GM18505 (cell line): Measurements from ENCODE around the gene RHBDL2.
"Not testable (repeated sequence)": the region's sequence is repeated elsewhere in the genome, so short reads cannot be mapped to it uniquely, and the experiment has no call there.

Experiments
- ATAC-seq: cut with Tn5 transposase; IDR thresholded peaks from one replicate; pipeline ENCODE4 v1.9.1; 2021; ENCODE audit not compliant: unreplicated experiment
- POLR2A ChIP-seq: IDR thresholded peaks from 4 replicates; pipeline ENCODE4 v1.6.1; 2011; ENCODE audit warnings: borderline replicate concordance; ENCODE audit not compliant: insufficient read depth, insufficient read length; ENCODE audit errors: extremely low read depth

RHBDL2 gene

DNA sequence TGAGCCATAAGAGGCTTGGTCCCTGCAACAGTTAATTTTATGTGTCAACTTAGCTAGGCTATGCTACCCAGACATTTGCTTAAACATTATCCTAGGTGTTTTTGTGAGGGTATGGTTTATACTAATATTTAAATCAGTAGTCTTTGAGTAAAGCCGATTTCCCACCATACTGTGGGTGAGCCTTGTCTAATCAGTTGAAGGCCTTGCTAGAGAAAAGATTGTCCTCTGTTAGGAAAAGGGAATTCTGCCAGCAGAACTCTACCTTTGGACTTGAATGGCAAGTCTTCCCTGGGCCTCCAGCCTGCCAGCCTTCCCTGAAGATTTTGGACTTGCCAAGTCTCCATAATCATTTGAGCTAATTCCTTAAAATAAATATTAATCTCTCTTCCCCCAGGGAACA, 23.9 kb downstream of the RHBDL2 start:
- no peak for ATAC-seq
- TF ChIP-seq POLR2A: no peak

DNA sequence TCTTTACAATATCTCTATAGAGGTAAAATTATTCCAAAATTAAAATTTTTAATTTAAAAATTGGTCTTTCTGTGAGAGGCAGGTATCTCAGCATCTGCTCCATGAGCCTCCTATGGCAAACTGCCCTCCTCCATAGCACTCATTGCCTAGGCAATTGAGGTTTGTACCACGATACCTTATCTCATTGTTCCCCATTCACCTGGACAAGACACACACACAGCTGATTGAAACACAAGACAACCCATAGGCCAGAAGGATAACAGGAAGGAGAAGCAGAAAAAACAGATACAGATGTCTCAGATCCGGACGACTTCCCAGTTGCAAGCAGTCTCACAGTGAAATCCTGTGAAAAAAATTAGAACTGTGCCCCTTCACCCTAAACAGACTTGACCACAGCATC, 24.3 kb downstream of the RHBDL2 start:
- ATAC-seq: no peak
- no peak for TF ChIP-seq POLR2A

- TF ChIP-seq POLR2A: no peak
- no peak for ATAC-seq
These were observed 26.2 kb downstream of the RHBDL2 start for GRCh38 chr1:38915352-38915948.

GRCh38 chr1:38914908-38915307, 26.7 kb downstream of the RHBDL2 start:
- ATAC-seq: not testable (repeated sequence)

DNA sequence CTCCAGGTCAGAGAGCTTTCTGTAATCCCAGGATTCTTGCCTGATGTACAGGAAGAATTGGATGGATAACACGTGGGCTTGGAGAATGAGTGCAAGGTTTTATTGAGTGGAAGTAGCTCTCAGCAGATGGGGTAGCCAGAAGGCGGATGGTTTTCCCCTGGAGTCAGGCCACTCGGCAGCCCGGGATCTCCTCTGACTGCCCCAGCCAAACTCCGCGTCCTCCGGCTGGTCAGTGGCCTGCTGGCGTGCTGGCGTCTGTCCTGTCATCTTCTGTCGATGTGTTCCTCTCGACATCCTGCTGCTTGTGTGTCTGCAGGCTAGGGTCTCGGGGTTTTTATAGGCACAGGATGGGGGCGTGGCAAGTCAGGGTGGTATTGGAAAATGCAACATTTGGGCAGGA, 32.8 kb downstream of the RHBDL2 start:
- TF ChIP-seq POLR2A: no peak

DNA sequence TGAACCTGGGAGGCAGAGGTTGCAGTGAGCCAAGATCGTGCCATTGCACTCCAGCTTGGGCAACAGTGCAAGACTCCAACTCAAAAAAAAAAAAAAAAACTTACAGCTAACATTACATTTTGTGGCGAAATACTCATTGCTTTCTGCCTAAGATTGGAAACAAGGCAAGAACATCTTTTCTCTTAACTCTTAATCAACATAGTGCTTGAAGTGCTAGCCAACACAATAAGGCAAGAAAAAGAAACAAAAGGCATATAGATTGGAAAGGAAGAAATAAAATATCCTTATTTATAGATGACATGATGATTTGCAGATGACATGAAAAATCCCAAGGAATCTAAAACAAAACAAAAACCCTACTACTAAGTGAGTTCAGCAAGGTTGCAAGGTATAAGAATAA, 35.6 kb downstream of the RHBDL2 start:
- no peak for TF ChIP-seq POLR2A
- no peak for ATAC-seq

More for the DNA sequence above, 32.8 kb downstream of the RHBDL2 start:
- ATAC-seq: no peak

DNA sequence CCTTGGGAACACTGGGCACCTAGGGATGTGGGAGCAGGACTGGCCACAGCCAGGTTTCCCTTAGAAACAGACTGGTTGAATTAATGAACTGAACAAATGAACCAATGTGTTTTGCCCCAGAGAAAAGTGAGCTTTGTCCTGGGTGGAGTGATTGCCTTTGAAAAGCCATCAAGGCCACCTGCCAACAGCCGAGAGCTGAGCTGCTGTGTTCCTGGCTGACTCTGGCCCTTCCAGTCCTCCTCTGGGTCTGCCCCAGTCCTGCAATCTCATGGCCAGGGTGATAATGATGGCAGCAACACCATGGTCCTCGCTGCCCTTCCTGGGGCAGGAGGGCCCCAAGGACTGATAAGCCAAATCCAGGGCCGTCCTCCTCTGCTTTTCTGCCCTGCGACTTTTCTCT, 42.1 kb downstream of the RHBDL2 start:
- ATAC-seq: no peak
- TF ChIP-seq POLR2A: no peak

GRCh38 chr1:38898653-38899230, 42.9 kb downstream of the RHBDL2 start:
- no peak for TF ChIP-seq POLR2A
- no peak for ATAC-seq

- no peak for ATAC-seq
- no peak for TF ChIP-seq POLR2A
These were observed 45.5 kb downstream of the RHBDL2 start for GRCh38 chr1:38896169-38896568.

DNA sequence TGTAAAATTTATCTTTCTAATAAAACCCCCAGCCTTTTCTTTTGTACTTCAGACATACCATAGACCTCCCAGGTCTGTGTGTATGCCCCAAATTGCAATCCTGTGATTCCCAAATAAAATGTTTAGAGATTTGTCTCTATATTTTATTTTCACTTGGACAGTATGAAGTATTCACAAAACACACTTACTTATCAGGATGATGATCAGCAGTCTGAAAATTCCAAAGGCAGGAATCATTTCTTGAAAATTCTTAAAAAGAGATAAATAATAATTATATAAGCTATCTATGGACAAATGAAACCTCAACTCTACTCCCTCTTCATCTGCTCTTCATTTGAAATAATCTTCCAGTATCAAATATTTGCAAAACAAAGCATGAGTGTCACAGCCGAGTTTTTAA, 48.7 kb downstream of the RHBDL2 start:
- no peak for ATAC-seq

GRCh38 chr1:38891753-38892152, 49.9 kb downstream of the RHBDL2 start:
- no peak for ATAC-seq
- no peak for TF ChIP-seq POLR2A

More for the DNA sequence above, 48.7 kb downstream of the RHBDL2 start:
- no peak for TF ChIP-seq POLR2A

- TF ChIP-seq POLR2A: no peak
These were observed 52.0 kb downstream of the RHBDL2 start for GRCh38 chr1:38889589-38889988.

DNA sequence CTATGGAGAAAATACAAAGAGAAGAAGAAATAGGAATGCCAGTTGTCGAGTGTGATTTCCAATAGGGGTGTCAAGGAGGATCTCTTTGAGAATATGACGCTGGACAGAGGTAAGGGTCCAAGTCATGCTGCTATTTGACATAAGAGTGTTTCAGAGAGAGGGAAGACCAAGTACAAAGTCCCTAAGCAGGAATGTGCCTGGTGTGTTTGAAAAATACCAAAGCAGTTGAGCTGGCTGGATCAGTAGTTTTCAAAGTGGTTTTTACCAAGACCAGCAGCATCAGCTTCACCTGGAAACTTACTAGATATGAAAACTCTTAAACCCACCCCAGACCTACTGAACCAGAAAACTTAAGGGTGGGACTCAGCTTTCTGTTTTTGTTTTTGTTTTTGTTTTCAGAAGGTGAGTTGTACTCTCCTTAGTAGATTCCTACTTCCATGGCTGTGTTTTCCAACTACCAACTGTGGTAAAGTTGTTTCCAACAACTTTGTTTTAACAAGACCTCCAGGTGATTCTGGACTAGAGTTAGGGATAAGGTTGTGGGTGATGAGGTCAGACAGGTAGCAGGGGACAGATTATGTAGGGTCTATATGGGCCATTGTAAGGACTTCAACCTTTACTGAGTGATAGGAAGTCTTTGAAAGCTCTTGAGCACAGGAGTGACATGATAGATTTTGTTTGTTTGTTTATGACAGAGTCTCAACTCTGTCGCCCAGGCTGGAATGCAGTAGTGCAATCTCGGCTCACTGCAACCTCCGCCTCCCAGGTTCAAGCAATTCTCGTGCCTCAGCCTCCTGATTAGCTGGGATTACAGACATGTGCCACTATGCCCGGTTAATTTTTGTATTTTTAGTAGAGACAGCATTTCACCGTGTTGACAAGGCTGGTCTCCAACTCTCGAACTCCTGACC, 53.0 kb downstream of the RHBDL2 start:
- no peak for TF ChIP-seq POLR2A
- no peak for ATAC-seq

More at GRCh38 chr1:38889589-38889988, 52.0 kb downstream of the RHBDL2 start:
- no peak for ATAC-seq

DNA sequence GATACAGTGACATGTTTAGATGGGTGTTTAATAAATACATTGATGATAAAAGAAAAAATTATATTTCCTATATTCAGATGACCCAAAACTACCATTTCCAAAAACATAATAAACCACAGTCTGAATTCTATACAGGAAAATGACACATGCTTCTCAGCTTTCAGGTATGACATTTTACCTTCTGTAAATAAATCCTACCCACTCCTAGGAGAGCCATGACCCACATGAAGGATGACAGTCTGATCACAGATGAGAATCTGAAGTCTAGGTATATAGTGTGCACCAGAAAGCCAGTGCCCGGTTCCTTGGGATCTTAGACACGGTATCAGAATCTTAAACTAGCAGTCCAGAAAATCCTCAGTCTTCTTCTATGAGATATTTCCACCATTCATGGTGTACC, 56.5 kb downstream of the RHBDL2 start:
- ATAC-seq: no peak
- TF ChIP-seq POLR2A: no peak
